ENCODE measurements around the gene DGKG. TPM values are rescaled to one million over a fixed set of nuclear protein-coding genes. Genes with fewer than 3 reads are reported as not detected.

DGKG gene
- total and polyA plus RNA-seq, 7 donors, result 3.6 to 12.1 (median 8.0) TPM

GRCh38 chr3:186400662-186401061, 38.6 kb upstream of the DGKG start:
- no peak for ATAC-seq
- intact Hi-C loops (cut with DNase I), result no loop called here
- no peak overlapping the region for H3K4me3 ChIP-seq

GRCh38 chr3:186400026-186400425, 38.0 kb upstream of the DGKG start:
- no peak overlapping the region for H3K27ac ChIP-seq
- no peak for ATAC-seq
- intact Hi-C loops (cut with DNase I), result no loop called here

More at GRCh38 chr3:186400662-186401061, 38.6 kb upstream of the DGKG start:
- no peaks in the 10 kb centered on the region for H3K36me3 ChIP-seq (ENCODE audit: insufficient read depth in 1 of 2, low read depth in 1 of 2)
- H3K27me3 ChIP-seq (ENCODE audit: insufficient read depth in 3 of 3, low read length in 2 of 3), result no peaks in the 10 kb centered on the region
- H3K9me3 ChIP-seq, result no peaks in the 10 kb centered on the region
- no peak overlapping the region for H3K27ac ChIP-seq
- no peak for TF ChIP-seq CTCF (IDR thresholded peaks at IDR 0.05)
- DNase-seq, result no peak
- H3K4me1 ChIP-seq, result no peaks in the 10 kb centered on the region

GRCh38 chr3:186394566-186395217, 32.7 kb upstream of the DGKG start:
- Histone ChIP-seq H3K27ac (no peak overlapping the region), H3K9me3 (no peaks in the 10 kb centered on the region), H3K4me1 (no peaks in the 10 kb centered on the region), H3K4me3 (no peak overlapping the region), H3K36me3 (ENCODE audit: insufficient read depth in 1 of 2, low read depth in 1 of 2) (no peaks in the 10 kb centered on the region), H3K27me3 (ENCODE audit: insufficient read depth in 3 of 3, low read length in 2 of 3) (no peaks in the 10 kb centered on the region)
- TF ChIP-seq CTCF (IDR thresholded peaks at IDR 0.05), result no peak
- intact Hi-C loops (cut with DNase I), result loop anchor here in 1 of 2 donors (5.0 kb wide), 1 partner anchor 102 kb away; no protein-coding TSS in a partner anchor
- ATAC-seq, result no peak
- DNase-seq, result no peak
- WGBS, 3 donors, result 85 to 94% (median 91%) methylated on average over 4 of the region's 4 CpGs

More at GRCh38 chr3:186400026-186400425, 38.0 kb upstream of the DGKG start:
- H3K4me1 ChIP-seq, result no peaks in the 10 kb centered on the region
- no peak overlapping the region for H3K4me3 ChIP-seq
- TF ChIP-seq CTCF (IDR thresholded peaks at IDR 0.05), result no peak
- WGBS, 3 donors, result 84 to 95% (median 85%) methylated on average over 1 of the region's 1 CpG
- no peaks in the 10 kb centered on the region for H3K36me3 ChIP-seq (ENCODE audit: insufficient read depth in 1 of 2, low read depth in 1 of 2)
- H3K9me3 ChIP-seq, result no peaks in the 10 kb centered on the region
- no peaks in the 10 kb centered on the region for H3K27me3 ChIP-seq (ENCODE audit: insufficient read depth in 3 of 3, low read length in 2 of 3)
- DNase-seq, result no peak

GRCh38 chr3:186386883-186387560, 25.0 kb upstream of the DGKG start:
- Histone ChIP-seq H3K4me3 (no peak overlapping the region), H3K4me1 (peaks cover 8% of the 10 kb centered on the region), H3K27ac (no peak overlapping the region), H3K9me3 (no peaks in the 10 kb centered on the region), H3K27me3 (ENCODE audit: insufficient read depth in 3 of 3, low read length in 2 of 3) (no peaks in the 10 kb centered on the region), H3K36me3 (ENCODE audit: insufficient read depth in 1 of 2, low read depth in 1 of 2) (no peaks in the 10 kb centered on the region)
- intact Hi-C loops (cut with DNase I), result no loop called here
- DNase-seq, result no peak
- ATAC-seq, result peak in 1 of 4 donors; percentile 48
- WGBS, 3 donors, result 65 to 77% (median 67%) methylated on average over 4 of the region's 4 CpGs
- no peak for TF ChIP-seq CTCF (IDR thresholded peaks at IDR 0.05)

All from psoas muscle (tissue), 8 donors.